SK-N-MC (cell line): ENCODE data around the gene EIF3D.

Experiments
- EZH2 ChIP-seq: fragments of 200-600 bp; sonication (generic); IDR thresholded peaks from one replicate; pipeline ENCODE4 v1.6.1; 2017; ENCODE audit warnings: antibody characterized with exemption
- POLR2AphosphoS5 ChIP-seq: IDR thresholded peaks from 2 replicates; pipeline ENCODE4 v1.6.1; 2012; ENCODE audit warnings: mild to moderate bottlenecking, low read depth, low read length, borderline replicate concordance

GRCh38 chr22:36574728-36575127, 45.8 kb upstream of the EIF3D start:
- no peak for TF ChIP-seq EZH2
- TF ChIP-seq POLR2AphosphoS5: no peak
